Skeletal muscle cell (primary cell): Measurements from ENCODE around the gene ADM2.
A peak's percentile ranks its signal among the peaks of the same experiment; 100 is the strongest.

ENCODE experiments used
- DNase-seq: peaks from one replicate; pipeline ENCODE4 v3.0.0-alpha.2; 2010; ENCODE audit warnings: low read depth
- H3K4me3 ChIP-seq: 2 replicates; pipeline ENCODE4 v1.5.1; 2011; ENCODE audit warnings: low read depth, mild to moderate bottlenecking, control low read depth, low read length, moderate library complexity

Gene ADM2

GRCh38 chr22:50444663-50445062 is 36.7 kb upstream of the ADM2 start:
- H3K4me3 ChIP-seq, result no peak overlapping the region
- DNase-seq, result peak; percentile 30

- H3K4me3 ChIP-seq, result no peak overlapping the region
- no peak for DNase-seq
Observed at GRCh38 chr22:50445071-50445879, 36.1 kb upstream of the ADM2 start.

GRCh38 chr22:50445880-50446707 is 35.2 kb upstream of the ADM2 start:
- H3K4me3 ChIP-seq, result no peak overlapping the region
- no peak for DNase-seq

GRCh38 chr22:50446708-50447575 is 34.4 kb upstream of the ADM2 start:
- no peak overlapping the region for H3K4me3 ChIP-seq
- no peak for DNase-seq

GRCh38 chr22:50447576-50448551 is 33.5 kb upstream of the ADM2 start:
- no peak overlapping the region for H3K4me3 ChIP-seq
- DNase-seq, result no peak

- no peak overlapping the region for H3K4me3 ChIP-seq
- no peak for DNase-seq
Observed at GRCh38 chr22:50452649-50453048, 28.7 kb upstream of the ADM2 start.

- H3K4me3 ChIP-seq, result no peak overlapping the region
- DNase-seq, result no peak
Observed at GRCh38 chr22:50454556-50455075, 26.7 kb upstream of the ADM2 start.

- H3K4me3 ChIP-seq, result no peak overlapping the region
- no peak for DNase-seq
Observed at GRCh38 chr22:50455201-50455600, 26.1 kb upstream of the ADM2 start.

GRCh38 chr22:50456026-50456425 is 25.3 kb upstream of the ADM2 start:
- no peak overlapping the region for H3K4me3 ChIP-seq
- DNase-seq, result no peak

GRCh38 chr22:50456466-50457234 is 24.7 kb upstream of the ADM2 start:
- no peak for DNase-seq
- no peak overlapping the region for H3K4me3 ChIP-seq

- DNase-seq, result no peak
- H3K4me3 ChIP-seq, result no peak overlapping the region
Observed at GRCh38 chr22:50459016-50459415, 22.3 kb upstream of the ADM2 start.

- no peak for DNase-seq
- no peak overlapping the region for H3K4me3 ChIP-seq
Observed at GRCh38 chr22:50459496-50460140, 21.7 kb upstream of the ADM2 start.

- DNase-seq, result no peak
- H3K4me3 ChIP-seq, result no peak overlapping the region
Observed at GRCh38 chr22:50460938-50461337, 20.4 kb upstream of the ADM2 start.

GRCh38 chr22:50461536-50461935 is 19.8 kb upstream of the ADM2 start:
- no peak overlapping the region for H3K4me3 ChIP-seq
- no peak for DNase-seq

- no peak for DNase-seq
- no peak overlapping the region for H3K4me3 ChIP-seq
Observed at GRCh38 chr22:50461979-50462540, 19.3 kb upstream of the ADM2 start.

GRCh38 chr22:50463188-50463900 is 18.0 kb upstream of the ADM2 start:
- no peak for DNase-seq
- H3K4me3 ChIP-seq, result no peak overlapping the region
